GM21423 (cell line): ENCODE measurements around the gene DGCR8.
A peak's percentile ranks its signal among the peaks of the same experiment; 100 is the strongest.

Experiments used
- ATAC-seq: cut with Tn5 transposase; IDR thresholded peaks from one replicate; pipeline ENCODE4 v1.9.1; 2021; ENCODE audit warnings: mild to moderate bottlenecking, moderate library complexity; ENCODE audit not compliant: unreplicated experiment

DGCR8 gene

DNA sequence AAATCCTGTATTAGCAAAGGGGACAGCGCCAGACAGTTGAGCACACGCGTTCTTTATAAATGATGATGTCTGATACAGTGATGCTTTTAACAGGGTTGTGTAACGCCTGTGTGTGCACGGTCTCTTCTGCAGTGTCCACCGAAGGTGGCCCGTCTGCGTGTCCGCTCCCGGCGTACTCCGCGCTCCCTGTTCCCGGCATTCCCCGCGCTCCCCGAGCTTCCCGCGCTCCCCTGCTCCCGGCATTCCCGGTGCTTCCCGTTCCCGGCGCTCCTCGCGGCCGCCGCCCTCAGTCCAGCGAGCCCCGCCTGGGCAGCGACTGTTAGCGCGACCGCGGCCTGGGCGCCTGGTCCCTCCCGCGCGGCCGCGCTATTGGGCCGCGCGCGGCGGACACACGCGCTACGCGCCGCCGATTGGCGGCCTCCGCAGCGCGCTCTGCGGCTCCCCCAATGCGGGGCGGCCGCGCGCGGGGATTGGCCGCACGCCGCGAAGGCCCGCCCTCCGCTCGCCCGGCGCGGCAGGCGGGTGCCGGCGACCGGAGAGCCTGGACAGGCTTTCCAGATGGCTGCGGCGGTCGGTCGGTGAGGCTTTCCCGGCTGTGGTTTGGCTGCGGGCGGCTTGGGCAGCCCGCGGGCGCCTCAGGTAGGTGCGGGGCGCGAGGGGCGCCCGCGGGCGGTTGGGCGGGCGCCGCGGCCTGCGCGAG lies at the start of gene DGCR8:
Gene DGCR8, plus strand, starts transcription at position 497 of the 700 bp plus-strand sequence. CDS start 5,723 bp downstream, outside the sequence.
- peak; percentile 82 for ATAC-seq

DNA sequence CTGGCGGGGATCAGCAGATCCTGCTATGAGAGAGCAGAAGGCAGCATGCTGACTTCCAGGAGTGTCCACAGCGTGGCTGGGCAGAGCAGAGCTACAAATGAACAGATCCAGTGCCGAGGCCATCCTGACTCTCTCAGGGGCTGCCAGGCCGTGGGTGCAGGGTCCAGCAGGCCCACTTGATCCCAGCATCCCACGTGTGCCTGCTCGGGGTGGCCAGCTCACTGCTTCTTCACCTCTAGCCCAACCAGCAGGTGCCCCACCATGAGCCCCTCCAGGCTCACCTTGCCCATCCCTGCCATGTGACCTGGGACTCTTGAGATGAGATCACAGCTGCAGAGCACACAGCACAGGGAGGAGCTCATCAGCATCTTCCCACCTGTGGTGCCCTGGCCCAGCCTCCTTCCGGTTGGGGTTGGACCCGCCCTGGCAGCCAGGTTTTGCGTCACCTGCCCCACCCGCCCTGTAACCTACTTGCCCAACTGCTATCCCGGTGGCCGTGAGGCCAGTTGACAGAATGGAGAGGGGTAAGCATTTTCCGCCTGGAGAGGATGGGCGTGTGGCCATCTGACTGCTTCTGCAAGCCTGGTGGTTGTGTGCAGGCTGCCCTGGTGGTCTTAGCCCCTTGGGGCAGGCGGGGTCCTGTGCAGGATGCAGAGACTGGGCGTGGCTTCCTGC lies 48.2 kb upstream of the DGCR8 start:
- no peak for ATAC-seq

DNA sequence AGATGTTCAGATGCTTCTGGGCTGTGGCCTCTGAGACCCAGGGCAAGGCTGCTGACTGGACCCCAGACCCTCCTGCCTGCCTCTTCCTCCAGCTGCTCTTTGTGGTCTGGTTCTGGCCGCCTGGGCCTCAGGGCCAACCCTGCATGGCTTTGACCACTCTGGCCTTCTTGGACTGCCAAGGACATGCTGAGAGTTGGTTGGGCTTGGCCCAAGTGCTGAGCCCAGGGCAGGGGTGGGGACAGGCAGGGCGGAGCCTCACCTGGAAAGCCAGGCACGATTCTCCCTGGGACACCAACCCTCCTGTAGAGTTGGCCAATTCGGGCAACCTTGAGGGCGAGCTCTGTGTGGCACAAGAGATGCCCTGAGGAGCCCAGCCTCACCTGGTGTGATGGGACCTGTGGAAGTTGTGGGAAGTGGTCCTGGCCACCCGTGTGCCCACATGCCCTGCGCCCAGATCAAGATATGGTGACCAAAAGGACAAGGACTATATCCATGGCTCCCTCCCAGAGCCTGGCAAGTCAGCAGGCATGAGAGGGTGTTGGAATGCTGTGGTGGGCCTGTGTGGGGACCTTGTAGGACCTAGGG lies 47.5 kb upstream of the DGCR8 start:
- no peak for ATAC-seq

DNA sequence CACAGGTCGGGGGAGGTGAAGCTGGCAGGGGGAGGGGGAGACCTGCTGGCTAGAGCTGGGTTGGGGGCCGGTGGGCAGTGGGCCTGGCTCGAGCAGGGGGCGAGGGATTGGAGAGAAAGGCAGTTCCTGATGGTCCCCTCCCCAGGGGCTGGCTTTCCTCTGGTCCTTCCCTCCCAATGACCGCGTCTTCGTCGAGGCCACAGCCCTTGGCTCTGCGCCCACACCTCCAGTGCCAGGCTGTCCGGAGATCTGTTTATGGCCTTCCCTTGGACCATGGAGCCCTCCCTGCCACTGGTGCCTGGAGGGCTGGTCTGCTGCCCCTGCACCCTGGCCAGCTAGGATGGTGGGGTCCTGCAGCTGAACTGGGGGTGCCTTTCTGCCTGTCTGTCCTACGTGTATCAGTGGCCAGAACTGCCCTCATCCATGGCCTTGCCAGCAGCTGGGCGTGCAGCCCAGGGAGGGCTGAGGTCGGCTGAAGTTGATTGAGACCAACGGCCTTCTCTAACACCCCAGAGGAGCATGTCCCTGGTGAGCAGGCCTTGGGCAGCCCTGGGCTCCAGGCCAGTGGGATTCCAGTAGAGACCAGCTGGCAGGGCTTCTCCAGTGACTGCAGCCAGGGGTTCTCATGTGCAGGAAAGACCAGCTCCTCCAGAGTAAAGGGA lies 46.9 kb upstream of the DGCR8 start:
- ATAC-seq: no peak

DNA sequence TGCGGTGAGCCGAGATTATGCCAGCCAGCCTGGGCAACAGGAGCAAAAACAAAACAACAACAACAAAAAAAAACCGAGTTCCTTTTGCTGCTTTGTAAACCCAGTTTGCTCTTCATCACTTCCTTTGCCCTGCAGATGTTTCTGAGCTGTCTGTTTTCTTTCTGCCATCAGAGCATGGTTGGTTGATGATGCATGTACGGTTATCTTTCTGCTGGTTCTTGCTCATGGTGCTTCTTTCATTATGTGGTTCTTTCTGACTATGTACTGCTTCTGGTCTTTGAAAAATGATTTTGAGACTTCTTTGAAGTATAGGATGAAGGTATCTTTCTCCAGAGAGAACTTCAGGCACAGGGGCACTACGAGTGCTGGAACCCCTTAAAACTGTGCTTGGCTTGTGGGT lies 45.9 kb upstream of the DGCR8 start:
- no peak for ATAC-seq

DNA sequence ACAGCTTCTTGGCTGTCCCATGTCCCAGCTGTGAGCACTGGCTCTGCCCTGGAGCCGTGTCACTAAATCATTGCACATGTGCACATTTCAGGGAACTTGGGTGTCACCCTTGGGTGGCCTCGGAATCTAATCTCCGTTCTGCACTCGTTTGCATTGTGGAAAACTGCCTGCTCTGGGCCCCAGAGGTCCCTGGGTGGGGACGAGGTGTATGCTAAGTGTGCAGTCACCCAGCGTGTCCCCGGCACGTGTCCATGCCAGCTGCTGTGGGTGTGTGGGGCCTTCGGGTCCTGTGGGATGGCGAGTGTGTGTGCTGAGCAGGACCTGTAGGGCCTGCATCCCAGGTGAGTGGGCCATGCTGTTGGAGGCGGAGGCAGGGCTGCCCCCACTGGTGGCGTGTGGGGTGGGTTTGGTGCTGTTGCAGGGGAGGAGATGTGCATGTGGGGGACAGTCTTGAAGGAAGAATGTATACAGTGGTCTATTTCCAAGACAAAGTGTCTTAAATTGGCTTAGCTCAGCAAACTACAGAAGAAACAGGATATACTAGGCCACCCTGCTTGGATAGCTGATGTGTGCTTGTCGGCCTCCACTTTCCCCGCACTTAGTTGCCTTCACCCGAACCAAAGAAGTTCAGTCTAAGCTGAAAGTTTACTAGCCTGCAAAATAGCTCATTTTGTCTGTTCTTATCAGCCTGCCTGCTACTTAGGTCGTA lies 44.5 kb upstream of the DGCR8 start:
- no peak for ATAC-seq

DNA sequence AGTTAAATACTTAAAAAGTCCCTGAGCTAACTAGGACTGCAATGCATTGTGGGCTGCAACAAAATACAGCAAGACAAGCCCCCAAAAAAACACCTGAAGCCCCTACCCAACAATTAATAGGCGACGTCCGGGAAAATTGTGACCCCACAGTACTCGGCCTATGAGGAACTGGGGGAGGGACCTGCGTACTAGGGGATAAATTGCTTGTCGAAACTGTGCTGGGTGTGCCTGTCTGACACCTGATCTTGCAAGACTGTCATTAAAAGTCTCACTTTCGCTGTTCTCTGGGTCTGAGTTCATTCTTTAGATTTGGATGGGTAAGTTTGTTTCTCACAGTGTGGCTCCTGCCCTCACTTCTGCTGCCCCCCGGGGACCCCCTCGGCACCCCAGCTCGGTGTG lies 44.0 kb upstream of the DGCR8 start:
- no peak for ATAC-seq

DNA sequence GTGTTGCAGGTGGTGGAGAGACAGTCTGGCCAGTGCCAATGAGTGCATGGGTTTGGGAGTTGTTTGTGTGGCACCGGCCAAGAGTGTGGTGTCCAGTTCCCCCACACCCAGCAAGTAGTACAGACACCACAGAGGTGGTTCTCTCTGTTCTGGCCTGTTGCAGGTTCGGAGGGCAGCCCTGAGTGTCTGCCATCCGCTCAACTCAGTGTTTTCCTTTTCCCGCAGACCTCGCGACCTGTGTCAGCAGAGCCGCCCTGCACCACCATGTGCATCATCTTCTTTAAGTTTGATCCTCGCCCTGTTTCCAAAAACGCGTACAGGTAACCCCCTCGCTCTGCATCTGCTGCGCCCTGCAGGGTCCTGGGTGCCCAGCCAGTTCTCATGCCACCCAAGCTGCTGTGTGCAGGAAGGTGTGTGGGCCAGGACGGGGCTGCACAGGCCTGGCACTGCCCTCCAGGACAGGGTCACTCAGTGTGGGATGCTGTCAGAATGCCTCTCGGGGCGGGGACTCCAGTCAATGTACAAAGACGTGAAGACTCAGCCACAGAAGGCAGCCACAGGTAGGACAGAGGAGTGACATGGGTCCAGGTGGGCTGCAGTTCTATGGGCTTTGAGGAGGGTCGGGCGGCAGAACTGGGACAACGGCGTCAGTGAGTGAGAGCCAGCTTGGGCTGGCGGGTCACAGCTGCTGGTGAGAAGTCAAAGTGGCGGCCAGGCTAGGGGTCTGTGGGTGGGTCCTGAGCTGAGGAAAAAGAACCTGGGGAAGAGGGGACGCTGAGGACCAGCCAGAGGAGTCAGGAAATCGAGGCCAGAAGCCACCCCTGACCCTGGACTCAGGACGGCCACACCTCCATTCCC lies 43.3 kb upstream of the DGCR8 start:
- ATAC-seq: no peak

DNA sequence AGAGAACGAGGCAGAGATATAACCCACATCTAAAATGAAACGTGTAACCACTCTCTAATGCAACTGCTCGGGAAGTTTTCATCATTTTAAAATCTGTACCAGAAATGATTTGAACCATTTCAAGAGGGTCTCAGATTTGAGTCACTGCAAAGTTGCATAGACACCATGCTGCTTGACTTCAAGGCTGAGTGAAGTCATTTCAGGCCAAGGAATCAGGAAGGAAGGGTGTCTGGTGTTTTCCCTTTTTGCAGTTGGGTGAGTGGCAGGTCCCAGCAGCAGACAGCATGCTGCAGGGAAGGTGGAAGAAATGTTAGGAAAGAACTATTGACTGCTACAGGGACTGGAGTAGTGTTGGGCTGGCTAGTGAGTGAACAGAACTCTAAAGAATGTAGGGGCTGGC lies 42.6 kb upstream of the DGCR8 start:
- no peak for ATAC-seq

DNA sequence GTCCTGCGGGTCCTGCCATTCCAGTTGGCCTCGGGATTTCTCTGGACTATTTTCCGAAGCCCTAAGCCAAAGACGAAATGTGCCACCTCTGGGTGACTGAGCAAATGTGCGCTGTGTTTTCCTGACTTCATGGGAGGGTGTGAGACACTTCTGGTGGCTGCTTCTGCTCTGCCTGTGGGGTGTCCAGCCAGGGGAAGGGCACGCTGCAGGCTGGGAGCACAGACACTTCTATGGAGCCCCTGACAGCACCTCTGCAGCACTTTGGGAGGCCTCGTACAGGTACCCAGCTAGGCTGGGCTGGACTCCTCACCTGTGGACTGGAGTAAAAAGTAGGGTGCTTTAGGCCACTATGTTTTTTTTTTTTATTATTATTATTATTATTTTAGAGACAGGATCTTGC lies 41.5 kb upstream of the DGCR8 start:
- ATAC-seq: no peak

DNA sequence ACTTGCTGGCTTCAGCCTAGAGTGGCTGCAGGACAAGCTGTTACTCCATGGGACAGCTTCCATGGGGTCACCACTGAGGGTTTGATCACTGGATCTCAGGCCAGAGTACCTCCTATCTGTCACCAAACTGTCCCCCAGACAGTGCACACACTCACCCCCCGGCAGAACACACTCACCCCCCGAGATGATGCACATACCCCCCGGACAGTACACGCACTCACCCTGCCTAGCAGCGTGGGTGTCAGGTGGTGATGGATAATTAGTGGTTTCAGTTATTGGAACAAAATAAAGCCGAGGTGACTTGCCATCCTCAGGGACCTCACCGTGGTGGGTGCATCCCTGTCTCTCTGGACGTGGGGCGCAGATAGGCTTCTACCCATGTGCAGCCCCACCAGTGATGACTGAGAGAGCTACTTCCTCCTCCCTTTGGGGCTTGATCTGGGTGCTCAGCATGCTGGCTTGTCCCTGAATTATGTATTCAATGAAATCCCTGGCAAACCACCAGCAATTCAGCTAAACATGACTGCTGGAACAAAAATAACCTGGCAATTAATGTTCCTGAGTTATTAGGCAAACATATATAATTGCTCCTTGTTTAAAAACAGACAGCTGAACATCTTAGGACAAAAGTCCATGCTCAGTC lies 40.2 kb upstream of the DGCR8 start:
- no peak for ATAC-seq

DNA sequence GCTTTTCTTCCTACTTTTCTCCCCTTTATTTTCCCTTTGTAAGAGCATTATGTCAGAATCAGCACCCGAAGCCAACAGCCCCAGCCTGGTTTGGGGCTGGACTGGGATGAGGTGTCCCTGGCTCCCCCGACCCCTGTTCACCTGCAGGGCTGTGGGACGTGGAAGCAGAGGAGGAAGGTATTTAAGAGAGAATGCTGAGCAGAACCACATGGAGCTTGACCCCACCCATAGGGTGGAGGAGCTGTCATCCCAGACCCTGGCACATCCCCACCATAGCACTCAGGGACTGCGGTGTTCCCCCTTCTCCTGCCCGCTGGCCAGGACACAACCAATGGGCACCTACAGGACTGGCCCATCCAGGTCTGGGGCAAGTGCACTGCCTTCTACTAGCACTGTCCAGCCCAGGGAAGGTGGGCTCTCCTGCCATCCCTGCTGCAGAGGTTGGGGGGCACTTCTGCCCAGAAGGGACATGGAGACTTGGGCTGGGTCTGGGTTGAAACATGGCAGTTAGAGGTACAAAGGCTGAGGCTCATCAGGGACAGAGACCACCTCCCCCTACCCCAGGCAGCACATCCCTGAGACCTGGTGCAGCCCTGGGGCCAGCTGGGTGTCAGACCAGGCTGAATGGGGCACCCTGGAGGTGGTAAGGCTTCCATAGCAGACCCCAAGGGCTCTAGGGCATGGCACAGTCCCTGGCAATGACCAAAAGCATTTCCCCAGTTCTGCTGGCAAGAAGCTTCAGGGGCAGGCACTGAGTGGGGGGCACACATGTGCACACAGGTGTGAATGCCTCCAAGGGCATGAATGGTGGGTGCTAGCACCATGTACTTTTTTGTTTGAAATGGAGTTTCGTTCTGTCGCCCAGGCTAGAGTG lies 39.5 kb upstream of the DGCR8 start:
- ATAC-seq: no peak

DNA sequence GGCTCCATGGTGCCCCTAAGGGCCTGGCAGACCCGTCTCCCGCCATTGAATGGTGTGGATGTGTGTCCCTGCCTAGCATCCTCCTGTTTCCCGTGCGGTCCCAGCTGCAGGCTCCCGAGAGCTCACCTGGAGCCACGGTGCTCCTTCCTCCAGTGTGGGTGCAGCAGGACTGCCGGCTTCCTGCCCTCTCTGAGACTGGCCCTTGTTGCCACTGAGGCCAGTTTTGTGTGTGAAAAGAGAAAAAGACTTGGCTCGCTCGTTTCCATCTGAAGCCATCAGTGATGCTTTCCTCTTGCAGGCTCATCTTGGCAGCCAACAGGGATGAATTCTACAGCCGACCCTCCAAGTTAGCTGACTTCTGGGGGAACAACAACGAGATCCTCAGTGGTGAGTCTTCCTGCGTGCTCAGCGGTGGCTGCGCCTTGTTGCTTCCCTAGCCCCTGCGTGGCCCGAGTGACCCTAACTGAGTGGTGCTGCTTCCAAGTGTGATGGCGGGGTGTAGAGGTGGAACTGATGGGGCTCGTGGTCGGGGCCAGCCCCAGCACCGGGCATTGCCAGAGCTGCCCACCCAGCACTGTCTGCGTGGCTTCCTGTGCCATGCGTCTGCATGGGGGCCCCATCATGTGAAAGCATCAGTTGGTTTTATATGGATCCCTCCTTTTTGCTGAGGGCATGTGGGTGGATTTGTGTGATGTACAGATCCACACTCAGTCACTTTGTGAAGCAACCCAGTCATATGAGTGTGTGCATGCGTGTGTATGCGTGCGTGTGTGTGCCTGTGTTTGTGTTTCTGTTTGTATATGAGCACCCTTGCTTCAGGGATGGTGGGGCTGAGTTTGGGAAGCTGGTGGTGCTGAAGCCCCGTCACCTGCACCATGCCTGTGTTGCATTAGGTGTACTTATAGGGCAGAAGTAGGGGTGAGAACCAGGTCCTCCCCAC lies 36.7 kb upstream of the DGCR8 start:
- ATAC-seq: no peak

DNA sequence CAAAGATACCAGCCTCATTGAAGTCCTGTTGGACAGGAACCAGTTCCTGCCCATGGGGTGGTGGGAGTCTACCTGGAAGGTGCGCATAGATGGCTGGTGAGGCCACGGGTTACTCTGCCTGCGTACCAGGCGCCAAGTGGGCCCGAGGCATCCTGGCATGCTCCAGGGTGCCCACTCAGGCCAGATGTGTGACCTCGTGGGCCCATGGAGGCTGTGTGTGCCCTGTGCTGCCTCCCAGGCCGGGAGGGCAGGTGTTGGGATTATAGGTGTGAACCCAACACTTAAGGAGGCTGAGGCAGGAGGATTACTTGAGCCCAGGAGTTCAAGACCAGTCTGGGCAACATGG lies 36.1 kb upstream of the DGCR8 start:
- no peak for ATAC-seq

DNA sequence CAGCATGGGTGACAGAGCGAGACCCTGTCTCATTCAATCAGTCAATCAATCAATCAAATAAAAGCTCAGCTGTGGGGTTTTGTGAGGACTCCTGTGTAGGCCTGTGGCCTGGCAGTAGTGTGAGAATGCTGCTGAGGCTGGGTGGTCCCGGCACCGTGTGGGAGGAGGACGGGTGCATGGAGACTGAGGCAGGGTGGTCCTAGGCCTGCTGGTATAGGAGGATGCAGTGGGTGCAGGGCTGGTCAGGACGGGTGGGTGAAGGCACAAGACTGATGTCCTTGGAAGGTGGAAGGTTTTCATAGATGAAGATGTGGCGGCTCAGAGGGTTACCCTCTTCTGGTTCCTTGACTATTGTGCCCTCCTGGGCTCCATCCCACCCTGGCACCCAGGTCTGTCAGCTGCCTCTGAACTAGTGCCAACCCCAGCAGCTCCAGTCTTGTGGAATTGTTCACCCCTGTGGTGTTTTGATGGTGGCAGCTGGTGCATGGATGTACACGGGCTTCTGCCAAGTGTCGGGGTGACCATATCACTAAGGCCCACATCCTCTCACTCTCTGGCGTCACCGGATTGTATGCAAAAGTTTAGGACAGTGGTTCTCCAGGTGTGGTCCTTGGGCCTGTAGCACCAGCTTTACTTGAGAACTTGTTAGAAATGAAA lies 35.4 kb upstream of the DGCR8 start:
- ATAC-seq: no peak

DNA sequence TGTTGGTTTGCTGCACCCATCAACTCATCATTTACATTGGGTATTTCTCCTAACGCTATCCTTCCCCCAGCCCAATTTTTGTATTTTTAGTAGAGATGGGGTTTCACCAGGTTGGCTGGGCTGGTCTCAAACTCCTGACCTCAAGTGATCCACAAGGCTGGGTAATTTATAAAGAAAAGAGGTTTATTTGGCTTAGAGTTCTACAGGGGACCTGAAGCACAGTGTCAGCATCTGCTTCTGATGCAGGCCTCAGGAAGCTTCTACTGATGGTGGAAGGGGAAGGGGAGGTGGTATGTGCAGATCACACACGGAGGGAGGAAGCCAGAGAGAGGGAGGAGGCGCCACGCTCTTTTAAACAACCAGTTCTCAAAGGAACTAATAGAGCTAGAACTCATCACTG lies 33.3 kb upstream of the DGCR8 start:
- no peak for ATAC-seq

DNA sequence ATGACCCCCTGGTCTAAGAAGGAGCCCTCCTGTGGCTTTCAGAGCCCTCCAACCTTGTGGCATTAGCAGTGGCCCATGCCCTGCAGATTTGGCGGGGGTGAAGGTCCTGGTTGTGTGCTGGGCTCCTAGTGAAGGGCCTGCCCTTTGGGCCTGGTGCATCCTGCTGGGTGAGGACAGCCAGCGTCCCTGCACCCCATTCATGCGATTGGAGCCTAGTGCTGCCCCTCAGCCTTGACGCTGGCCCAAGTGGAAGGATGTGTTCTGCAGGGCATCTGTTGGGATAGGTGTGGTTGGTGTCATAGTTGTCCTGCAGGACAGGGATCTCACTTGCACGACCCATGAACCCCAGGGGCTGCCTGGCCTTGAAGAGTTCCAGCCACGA lies 28.1 kb upstream of the DGCR8 start:
- ATAC-seq: no peak
